ENCODE measurements around the gene RUNX3.

RUNX3 gene

GRCh38 chr1:24900486-24900849 lies 29.6 kb downstream of the RUNX3 start:
- Histone ChIP-seq H3K27me3 (ENCODE audit: control insufficient read depth, insufficient read depth, low read length) (no peaks in the 10 kb centered on the region), H3K4me3 (ENCODE audit: low read length) (no peak overlapping the region), H3K27ac (ENCODE audit: low read length) (no peak overlapping the region), H3K36me3 (ENCODE audit: control insufficient read depth, insufficient read depth, low read length) (no peaks in the 10 kb centered on the region), H3K9me3 (ENCODE audit: control insufficient read depth, insufficient read depth, low read length) (no peaks in the 10 kb centered on the region), H3K4me1 (ENCODE audit: control insufficient read depth, insufficient read depth, low read length) (no peaks in the 10 kb centered on the region; the same call in 1 of the 2 replicates)
- no CpG with 5 or more reads among the region's 9 CpGs for WGBS (ENCODE audit: insufficient coverage, insufficient read length)
- DNase-seq (ENCODE audit: low read depth, low spot score): no peak

- no peak overlapping the region for H3K4me3 ChIP-seq (ENCODE audit: low read length)
- H3K27me3 ChIP-seq (ENCODE audit: control insufficient read depth, insufficient read depth, low read length): no peaks in the 10 kb centered on the region
- H3K36me3 ChIP-seq (ENCODE audit: control insufficient read depth, insufficient read depth, low read length): no peaks in the 10 kb centered on the region
- WGBS (ENCODE audit: insufficient coverage, insufficient read length): no CpG with 5 or more reads among the region's 14 CpGs
- no peaks in the 10 kb centered on the region for H3K4me1 ChIP-seq (ENCODE audit: control insufficient read depth, insufficient read depth, low read length)
- DNase-seq (ENCODE audit: low read depth, low spot score): no peak
- H3K27ac ChIP-seq (ENCODE audit: low read length): no peak overlapping the region
- H3K9me3 ChIP-seq (ENCODE audit: control insufficient read depth, insufficient read depth, low read length): no peaks in the 10 kb centered on the region
Observed at GRCh38 chr1:24899581-24900485, 30.2 kb downstream of the RUNX3 start.

- WGBS (ENCODE audit: insufficient coverage, insufficient read length): no CpG with 5 or more reads among the region's 8 CpGs
- Histone ChIP-seq H3K27me3 (ENCODE audit: control insufficient read depth, insufficient read depth, low read length) (no peaks in the 10 kb centered on the region), H3K9me3 (ENCODE audit: control insufficient read depth, insufficient read depth, low read length) (no peaks in the 10 kb centered on the region), H3K4me3 (ENCODE audit: low read length) (no peak overlapping the region), H3K36me3 (ENCODE audit: control insufficient read depth, insufficient read depth, low read length) (no peaks in the 10 kb centered on the region), H3K4me1 (ENCODE audit: control insufficient read depth, insufficient read depth, low read length) (no peaks in the 10 kb centered on the region), H3K27ac (ENCODE audit: low read length) (no peak overlapping the region)
- no peak for DNase-seq (ENCODE audit: low read depth, low spot score)
Observed at GRCh38 chr1:24898909-24899439, 31.1 kb downstream of the RUNX3 start.

- Histone ChIP-seq H3K27ac (ENCODE audit: low read length) (no peak overlapping the region), H3K36me3 (ENCODE audit: control insufficient read depth, insufficient read depth, low read length) (no peaks in the 10 kb centered on the region), H3K4me3 (ENCODE audit: low read length) (no peak overlapping the region), H3K4me1 (ENCODE audit: control insufficient read depth, insufficient read depth, low read length) (no peaks in the 10 kb centered on the region), H3K27me3 (ENCODE audit: control insufficient read depth, insufficient read depth, low read length) (no peaks in the 10 kb centered on the region), H3K9me3 (ENCODE audit: control insufficient read depth, insufficient read depth, low read length) (no peaks in the 10 kb centered on the region)
- no CpG with 5 or more reads among the region's 9 CpGs for WGBS (ENCODE audit: insufficient coverage, insufficient read length)
- DNase-seq (ENCODE audit: low read depth, low spot score): peak; percentile 43
Observed at GRCh38 chr1:24898152-24898908, 31.7 kb downstream of the RUNX3 start.

- H3K36me3 ChIP-seq (ENCODE audit: control insufficient read depth, insufficient read depth, low read length): no peaks in the 10 kb centered on the region
- no peak overlapping the region for H3K27ac ChIP-seq (ENCODE audit: low read length)
- no peaks in the 10 kb centered on the region for H3K9me3 ChIP-seq (ENCODE audit: control insufficient read depth, insufficient read depth, low read length)
- no CpG with 5 or more reads among the region's 17 CpGs for WGBS (ENCODE audit: insufficient coverage, insufficient read length)
- H3K4me1 ChIP-seq (ENCODE audit: control insufficient read depth, insufficient read depth, low read length): no peaks in the 10 kb centered on the region
- no peak for DNase-seq (ENCODE audit: low read depth, low spot score)
- no peaks in the 10 kb centered on the region for H3K27me3 ChIP-seq (ENCODE audit: control insufficient read depth, insufficient read depth, low read length)
- H3K4me3 ChIP-seq (ENCODE audit: low read length): no peak overlapping the region
Observed at GRCh38 chr1:24897263-24898151, 32.6 kb downstream of the RUNX3 start.

- Histone ChIP-seq H3K4me3 (ENCODE audit: low read length) (no peak overlapping the region), H3K36me3 (ENCODE audit: control insufficient read depth, insufficient read depth, low read length) (no peaks in the 10 kb centered on the region), H3K4me1 (ENCODE audit: control insufficient read depth, insufficient read depth, low read length) (no peaks in the 10 kb centered on the region), H3K27me3 (ENCODE audit: control insufficient read depth, insufficient read depth, low read length) (no peaks in the 10 kb centered on the region), H3K27ac (ENCODE audit: low read length) (no peak overlapping the region), H3K9me3 (ENCODE audit: control insufficient read depth, insufficient read depth, low read length) (no peaks in the 10 kb centered on the region)
- no CpG with 5 or more reads among the region's 14 CpGs for WGBS (ENCODE audit: insufficient coverage, insufficient read length)
- no peak for DNase-seq (ENCODE audit: low read depth, low spot score)
Observed at GRCh38 chr1:24896596-24897262, 33.3 kb downstream of the RUNX3 start.

- no peaks in the 10 kb centered on the region for H3K36me3 ChIP-seq (ENCODE audit: control insufficient read depth, insufficient read depth, low read length)
- no peak for DNase-seq (ENCODE audit: low read depth, low spot score)
- no peaks in the 10 kb centered on the region for H3K27me3 ChIP-seq (ENCODE audit: control insufficient read depth, insufficient read depth, low read length)
- no peak overlapping the region for H3K27ac ChIP-seq (ENCODE audit: low read length)
- no peaks in the 10 kb centered on the region for H3K9me3 ChIP-seq (ENCODE audit: control insufficient read depth, insufficient read depth, low read length)
- H3K4me1 ChIP-seq (ENCODE audit: control insufficient read depth, insufficient read depth, low read length): no peaks in the 10 kb centered on the region
- H3K4me3 ChIP-seq (ENCODE audit: low read length): no peak overlapping the region
- no CpG with 5 or more reads among the region's 6 CpGs for WGBS (ENCODE audit: insufficient coverage, insufficient read length)
Observed at GRCh38 chr1:24896176-24896575, 33.9 kb downstream of the RUNX3 start.

- no peaks in the 10 kb centered on the region; the same call in 1 of the 2 replicates for H3K9me3 ChIP-seq (ENCODE audit: control insufficient read depth, insufficient read depth, low read length)
- H3K4me1 ChIP-seq (ENCODE audit: control insufficient read depth, insufficient read depth, low read length): no peaks in the 10 kb centered on the region
- H3K4me3 ChIP-seq (ENCODE audit: low read length): no peak overlapping the region
- no peak overlapping the region for H3K27ac ChIP-seq (ENCODE audit: low read length)
- H3K27me3 ChIP-seq (ENCODE audit: control insufficient read depth, insufficient read depth, low read length): no peaks in the 10 kb centered on the region
- DNase-seq (ENCODE audit: low read depth, low spot score): no peak
- H3K36me3 ChIP-seq (ENCODE audit: control insufficient read depth, insufficient read depth, low read length): no peaks in the 10 kb centered on the region
- WGBS (ENCODE audit: insufficient coverage, insufficient read length): no CpG with 5 or more reads among the region's 4 CpGs
Observed at GRCh38 chr1:24895511-24895910, 34.6 kb downstream of the RUNX3 start.

- H3K27me3 ChIP-seq (ENCODE audit: control insufficient read depth, insufficient read depth, low read length): no peaks in the 10 kb centered on the region
- no CpG with 5 or more reads among the region's 8 CpGs for WGBS (ENCODE audit: insufficient coverage, insufficient read length)
- no peak overlapping the region for H3K4me3 ChIP-seq (ENCODE audit: low read length)
- no peaks in the 10 kb centered on the region for H3K4me1 ChIP-seq (ENCODE audit: control insufficient read depth, insufficient read depth, low read length)
- no peaks in the 10 kb centered on the region for H3K36me3 ChIP-seq (ENCODE audit: control insufficient read depth, insufficient read depth, low read length)
- H3K9me3 ChIP-seq (ENCODE audit: control insufficient read depth, insufficient read depth, low read length): no peaks in the 10 kb centered on the region; the same call in 1 of the 2 replicates
- no peak for DNase-seq (ENCODE audit: low read depth, low spot score)
- H3K27ac ChIP-seq (ENCODE audit: low read length): no peak overlapping the region
Observed at GRCh38 chr1:24894002-24894401, 36.1 kb downstream of the RUNX3 start.

Data from iPS DF 6.9 (cell line).